Suprapubic skin (tissue), 4 donors: Measurements from ENCODE around the gene FOXJ3. TPM values are rescaled to one million over a fixed set of nuclear protein-coding genes. Genes with fewer than 3 reads are reported as not detected.

Experiments
- DNase-seq, 2 donors: peaks; one replicate each; pipeline ENCODE4 v3.0.0-alpha.2; 2019; ENCODE audit warnings: low spot score in 2 of 2
- H3K27ac ChIP-seq: fragments of 200-600 bp; sonication (generic); one replicate; pipeline ENCODE4 v1.5.1; 2019
- H3K27me3 ChIP-seq: fragments of 200-600 bp; sonication (generic); one replicate; pipeline ENCODE4 v1.5.1; 2019
- H3K36me3 ChIP-seq: fragments of 200-600 bp; sonication (generic); one replicate; pipeline ENCODE4 v1.5.1; 2019
- H3K4me1 ChIP-seq: fragments of 200-600 bp; sonication (generic); one replicate; pipeline ENCODE4 v1.5.1; 2019
- H3K4me3 ChIP-seq: fragments of 200-600 bp; sonication (generic); one replicate; pipeline ENCODE4 v1.5.1; 2019; ENCODE audit warnings: mild to moderate bottlenecking
- H3K9me3 ChIP-seq: fragments of 200-600 bp; sonication (generic); one replicate; pipeline ENCODE4 v1.5.1; 2019
- CTCF ChIP-seq, 2 donors: fragments of 200-600 bp in 1 of 2; fragments of 450-650 bp in 1 of 2; sonication (generic) in 1 of 2; IDR thresholded peaks; one replicate each; pipeline ENCODE4 v1.5.1; 2016 to 2019; ENCODE audit warnings: antibody characterized with exemption in 2 of 2, mild to moderate bottlenecking in 1 of 2, moderate library complexity in 1 of 2
- EP300 ChIP-seq: sonication (generic); formaldehyde crosslinking; IDR thresholded peaks from one replicate; pipeline ENCODE4 v1.6.1; 2017; ENCODE audit warnings: antibody characterized with exemption
- POLR2A ChIP-seq, 2 donors: fragments of 450-650 bp; IDR thresholded peaks; one replicate each; pipeline ENCODE4 v1.6.1; 2017; ENCODE audit warnings: antibody characterized with exemption in 2 of 2, mild to moderate bottlenecking in 2 of 2, moderate library complexity in 2 of 2
- POLR2AphosphoS5 ChIP-seq, 3 donors: sonication (generic); formaldehyde crosslinking; IDR thresholded peaks; one replicate each; pipeline ENCODE4 v1.6.1; 2017; ENCODE audit warnings: antibody characterized with exemption in 3 of 3
- WGBS: methylation state at CpG from one replicate; pipeline ENCODE4 v1.1.5; 2018; 5-methylcytosine and 5-hydroxymethylcytosine counted together
- total RNA-seq, 4 donors: library from RNA; depleted of rRNA; stranded (reverse); fragments of >200 nt; gene quantifications; one replicate each; pipeline ENCODE4 v1.1.0, GENCODE V29; 2016

Gene FOXJ3
- total RNA-seq, 4 donors from 2014 or later, result 37.0 to 71.0 (median 41.1) TPM

- no peaks in the 10 kb centered on the region for H3K27me3 ChIP-seq
- DNase-seq, result no peak
- TF ChIP-seq CTCF (IDR thresholded peaks at IDR 0.05) (no peak), POLR2A (IDR thresholded peaks at IDR 0.05) (no peak), EP300 (no peak), POLR2AphosphoS5 (IDR thresholded peaks at IDR 0.05) (no peak)
- no peaks in the 10 kb centered on the region for H3K36me3 ChIP-seq
- 62% methylated on average over 11 of the region's 17 CpGs for WGBS
- H3K4me1 ChIP-seq, result peaks cover 64% of the 10 kb centered on the region
- no peak overlapping the region for H3K27ac ChIP-seq
- H3K4me3 ChIP-seq, result no peak overlapping the region
- H3K9me3 ChIP-seq, result no peaks in the 10 kb centered on the region
Measured at GRCh38 chr1:42170779-42171621, 164.0 kb downstream of the FOXJ3 start.

GRCh38 chr1:42168763-42169162, 166.3 kb downstream of the FOXJ3 start:
- peaks cover 58% of the 10 kb centered on the region for H3K4me1 ChIP-seq
- H3K27me3 ChIP-seq, result no peaks in the 10 kb centered on the region
- no peak overlapping the region for H3K4me3 ChIP-seq
- WGBS, result 95% methylated on average over 3 of the region's 3 CpGs
- DNase-seq, result no peak
- no peaks in the 10 kb centered on the region for H3K9me3 ChIP-seq
- no peaks in the 10 kb centered on the region for H3K36me3 ChIP-seq
- no peak overlapping the region for H3K27ac ChIP-seq
- no peak for TF ChIP-seq POLR2AphosphoS5 (IDR thresholded peaks at IDR 0.05)
- TF ChIP-seq CTCF (IDR thresholded peaks at IDR 0.05), result no peak
- no peak for TF ChIP-seq POLR2A (IDR thresholded peaks at IDR 0.05)
- TF ChIP-seq EP300, result no peak

- 83% methylated on average over 1 of the region's 1 CpG for WGBS
- no peak overlapping the region for H3K4me3 ChIP-seq
- DNase-seq, result no peak
- no peak for TF ChIP-seq CTCF (IDR thresholded peaks at IDR 0.05)
- peaks cover 54% of the 10 kb centered on the region for H3K4me1 ChIP-seq
- no peaks in the 10 kb centered on the region for H3K9me3 ChIP-seq
- no peaks in the 10 kb centered on the region for H3K36me3 ChIP-seq
- no peaks in the 10 kb centered on the region for H3K27me3 ChIP-seq
- H3K27ac ChIP-seq, result no peak overlapping the region
Measured at GRCh38 chr1:42168391-42168670, 166.7 kb downstream of the FOXJ3 start.

- Histone ChIP-seq H3K9me3 (no peaks in the 10 kb centered on the region), H3K27me3 (no peaks in the 10 kb centered on the region), H3K27ac (no peak overlapping the region), H3K36me3 (no peaks in the 10 kb centered on the region), H3K4me3 (no peak overlapping the region), H3K4me1 (peaks cover 49% of the 10 kb centered on the region)
- 85% methylated on average over 21 of the region's 21 CpGs for WGBS
- TF ChIP-seq POLR2A (IDR thresholded peaks at IDR 0.05), result no peak
- no peak for TF ChIP-seq CTCF (IDR thresholded peaks at IDR 0.05)
- TF ChIP-seq EP300, result no peak
- no peak for TF ChIP-seq POLR2AphosphoS5 (IDR thresholded peaks at IDR 0.05)
- no peak for DNase-seq
Measured at GRCh38 chr1:42167611-42168390, 167.2 kb downstream of the FOXJ3 start.

- H3K27me3 ChIP-seq, result no peaks in the 10 kb centered on the region
- 27% methylated on average over 8 of the region's 12 CpGs for WGBS
- no peak overlapping the region for H3K27ac ChIP-seq
- no peaks in the 10 kb centered on the region for H3K9me3 ChIP-seq
- H3K36me3 ChIP-seq, result no peaks in the 10 kb centered on the region
- TF ChIP-seq POLR2AphosphoS5 (IDR thresholded peaks at IDR 0.05), result no peak
- TF ChIP-seq CTCF (IDR thresholded peaks at IDR 0.05), result no peak
- no peak for TF ChIP-seq POLR2A (IDR thresholded peaks at IDR 0.05)
- TF ChIP-seq EP300, result no peak
- peaks cover 27% of the 10 kb centered on the region for H3K4me1 ChIP-seq
- H3K4me3 ChIP-seq, result no peak overlapping the region
- DNase-seq, result no peak
Measured at GRCh38 chr1:42165511-42166210, 169.4 kb downstream of the FOXJ3 start.
